ENCODE measurements around the gene NOS1AP. TPM values are rescaled to one million over a fixed set of nuclear protein-coding genes. Genes with fewer than 3 reads are reported as not detected.

Gene NOS1AP
- total and polyA plus RNA-seq, 2 donors from 2014 or later, result 0.47 to 10.7 TPM

GRCh38 chr1:162182090-162182489, 112.6 kb downstream of the NOS1AP start:
- intact Hi-C loops (cut with DNase I), result no loop called here
- no peaks in the 10 kb centered on the region for H3K36me3 ChIP-seq (ENCODE audit: control insufficient read depth in 2 of 3, insufficient read depth in 3 of 3, low read length in 3 of 3)
- H3K9me3 ChIP-seq (ENCODE audit: control insufficient read depth in 2 of 3, insufficient read depth in 1 of 3, low read length in 3 of 3), result no peaks in the 10 kb centered on the region
- DNase-seq, result no peak
- no peaks in the 10 kb centered on the region for H3K27me3 ChIP-seq (ENCODE audit: control insufficient read depth, insufficient read depth, low read length)
- FAIRE-seq, result no peak
- peaks cover 0 to 6% (median 0%) of the 10 kb centered on the region in 3 donors for H3K4me1 ChIP-seq (ENCODE audit: control insufficient read depth in 2 of 3, insufficient read depth in 2 of 3, low read depth in 1 of 3, low read length in 3 of 3)
- no peak overlapping the region for H3K9ac ChIP-seq (ENCODE audit: low read length in 3 of 3)
- no peak overlapping the region for H3K4me3 ChIP-seq (ENCODE audit: low read length in 3 of 3)
- H3K27ac ChIP-seq (ENCODE audit: low read depth in 2 of 2, low read length in 2 of 2), result no peak overlapping the region
- TF ChIP-seq, protein P1, sequence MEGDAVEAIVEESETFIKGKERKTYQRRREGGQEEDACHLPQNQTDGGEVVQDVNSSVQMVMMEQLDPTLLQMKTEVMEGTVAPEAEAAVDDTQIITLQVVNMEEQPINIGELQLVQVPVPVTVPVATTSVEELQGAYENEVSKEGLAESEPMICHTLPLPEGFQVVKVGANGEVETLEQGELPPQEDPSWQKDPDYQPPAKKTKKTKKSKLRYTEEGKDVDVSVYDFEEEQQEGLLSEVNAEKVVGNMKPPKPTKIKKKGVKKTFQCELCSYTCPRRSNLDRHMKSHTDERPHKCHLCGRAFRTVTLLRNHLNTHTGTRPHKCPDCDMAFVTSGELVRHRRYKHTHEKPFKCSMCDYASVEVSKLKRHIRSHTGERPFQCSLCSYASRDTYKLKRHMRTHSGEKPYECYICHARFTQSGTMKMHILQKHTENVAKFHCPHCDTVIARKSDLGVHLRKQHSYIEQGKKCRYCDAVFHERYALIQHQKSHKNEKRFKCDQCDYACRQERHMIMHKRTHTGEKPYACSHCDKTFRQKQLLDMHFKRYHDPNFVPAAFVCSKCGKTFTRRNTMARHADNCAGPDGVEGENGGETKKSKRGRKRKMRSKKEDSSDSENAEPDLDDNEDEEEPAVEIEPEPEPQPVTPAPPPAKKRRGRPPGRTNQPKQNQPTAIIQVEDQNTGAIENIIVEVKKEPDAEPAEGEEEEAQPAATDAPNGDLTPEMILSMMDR (IDR thresholded peaks at IDR 0.05; ENCODE audit: borderline replicate concordance, extremely low read depth, insufficient read depth), result no peak

DNA sequence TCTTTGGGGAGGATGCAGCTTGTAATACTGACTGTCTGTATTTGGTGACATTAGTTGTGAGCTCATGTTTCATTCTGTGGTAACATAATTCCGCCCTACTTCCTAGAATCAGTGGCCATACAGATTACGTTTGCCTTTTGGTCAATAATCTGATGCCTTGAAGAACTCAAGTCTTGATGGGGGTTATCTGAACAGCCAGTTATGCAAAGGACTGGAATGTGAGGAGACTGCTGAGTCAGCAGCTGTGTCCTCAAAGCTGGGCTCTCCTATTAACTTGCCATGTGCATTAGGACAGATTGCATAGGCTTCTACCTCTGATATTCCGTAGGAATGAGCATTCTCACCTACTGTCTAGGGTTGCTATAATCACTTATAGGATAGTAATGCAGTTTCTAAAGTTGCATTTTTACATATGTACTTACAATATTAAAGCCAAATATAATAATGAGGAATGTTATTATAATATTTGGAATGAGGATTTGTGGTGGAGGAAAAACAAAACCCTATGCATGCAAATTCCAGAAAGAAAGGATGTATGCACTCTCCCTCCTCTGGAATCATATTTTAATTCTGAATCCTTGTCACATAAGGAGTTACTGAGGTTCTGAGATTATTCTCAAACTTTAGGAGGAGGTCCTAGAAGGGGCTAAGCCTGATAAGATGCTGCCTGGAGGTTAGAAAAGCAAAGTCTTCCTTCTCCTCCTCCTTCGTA, 116.0 kb downstream of the NOS1AP start:
- DNase-seq (no peak), FAIRE-seq (no peak)
- H3K27me3 ChIP-seq (ENCODE audit: control insufficient read depth, insufficient read depth, low read length), result no peaks in the 10 kb centered on the region
- H3K4me1 ChIP-seq (ENCODE audit: control insufficient read depth in 2 of 3, insufficient read depth in 2 of 3, low read depth in 1 of 3, low read length in 3 of 3), result peaks cover 0 to 16% (median 4%) of the 10 kb centered on the region in 3 donors
- intact Hi-C loops (cut with DNase I), result no loop called here
- H3K9ac ChIP-seq (ENCODE audit: low read length in 3 of 3), result no peak overlapping the region
- TF ChIP-seq, protein P1 (IDR thresholded peaks at IDR 0.05; ENCODE audit: borderline replicate concordance, extremely low read depth, insufficient read depth), result no peak
- H3K36me3 ChIP-seq (ENCODE audit: control insufficient read depth in 2 of 3, insufficient read depth in 3 of 3, low read length in 3 of 3), result no peaks in the 10 kb centered on the region
- no peak overlapping the region for H3K4me3 ChIP-seq (ENCODE audit: low read length in 3 of 3)
- H3K9me3 ChIP-seq (ENCODE audit: control insufficient read depth in 2 of 3, insufficient read depth in 1 of 3, low read length in 3 of 3), result no peaks in the 10 kb centered on the region
- H3K27ac ChIP-seq (ENCODE audit: low read depth in 2 of 2, low read length in 2 of 2), result no peak overlapping the region

DNA sequence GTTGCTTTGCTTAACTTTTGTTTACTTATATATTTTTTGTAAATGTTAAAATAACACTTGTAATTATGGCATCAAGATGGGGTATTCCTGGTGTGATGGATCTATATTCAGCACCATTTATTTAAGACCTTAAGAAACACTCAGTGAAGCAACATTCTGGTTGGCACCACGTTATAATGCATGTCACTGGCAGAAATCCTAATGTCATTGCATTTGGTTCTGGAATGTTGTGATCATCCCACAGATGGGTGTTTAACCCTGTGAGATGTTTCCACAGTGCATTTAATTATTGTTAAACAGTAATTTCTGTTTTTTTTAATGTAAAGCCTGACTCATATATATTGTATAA, 116.5 kb downstream of the NOS1AP start:
- no peak overlapping the region for H3K27ac ChIP-seq (ENCODE audit: low read depth in 2 of 2, low read length in 2 of 2)
- H3K4me3 ChIP-seq (ENCODE audit: low read length in 3 of 3), result no peak overlapping the region
- FAIRE-seq, result no peak
- TF ChIP-seq, protein P1 (IDR thresholded peaks at IDR 0.05; ENCODE audit: borderline replicate concordance, extremely low read depth, insufficient read depth), result no peak
- H3K9ac ChIP-seq (ENCODE audit: low read length in 3 of 3), result no peak overlapping the region
- H3K4me1 ChIP-seq (ENCODE audit: control insufficient read depth in 2 of 3, insufficient read depth in 2 of 3, low read depth in 1 of 3, low read length in 3 of 3), result peaks cover 0 to 16% (median 4%) of the 10 kb centered on the region in 3 donors
- intact Hi-C loops (cut with DNase I), result no loop called here
- no peaks in the 10 kb centered on the region for H3K27me3 ChIP-seq (ENCODE audit: control insufficient read depth, insufficient read depth, low read length)
- no peaks in the 10 kb centered on the region for H3K9me3 ChIP-seq (ENCODE audit: control insufficient read depth in 2 of 3, insufficient read depth in 1 of 3, low read length in 3 of 3)
- no peaks in the 10 kb centered on the region for H3K36me3 ChIP-seq (ENCODE audit: control insufficient read depth in 2 of 3, insufficient read depth in 3 of 3, low read length in 3 of 3)
- DNase-seq, result no peak

DNA sequence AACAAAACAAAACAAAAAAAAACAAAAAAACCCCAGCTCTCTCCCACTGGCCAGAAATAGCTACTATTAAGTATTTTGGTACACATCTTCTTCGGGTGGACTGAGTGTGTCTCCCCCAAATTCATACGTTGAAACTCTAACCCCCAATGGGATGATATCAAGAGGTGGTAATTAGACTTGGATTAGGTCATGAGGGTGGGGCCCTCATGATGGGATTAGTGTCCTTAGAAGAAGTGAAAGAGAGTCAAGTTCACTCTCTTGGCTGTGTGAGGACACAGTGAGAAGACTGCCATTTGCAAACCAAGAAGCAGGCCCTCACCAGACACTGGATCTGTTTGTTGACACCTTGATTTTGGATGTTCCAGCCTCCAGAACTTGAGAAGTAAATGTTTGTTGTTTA, 116.9 kb downstream of the NOS1AP start:
- H3K27ac ChIP-seq (ENCODE audit: low read depth in 2 of 2, low read length in 2 of 2), result no peak overlapping the region
- H3K4me3 ChIP-seq (ENCODE audit: low read length in 3 of 3), result no peak overlapping the region
- no peak for FAIRE-seq
- intact Hi-C loops (cut with DNase I), result no loop called here
- H3K9me3 ChIP-seq (ENCODE audit: control insufficient read depth in 2 of 3, insufficient read depth in 1 of 3, low read length in 3 of 3), result no peaks in the 10 kb centered on the region
- H3K9ac ChIP-seq (ENCODE audit: low read length in 3 of 3), result no peak overlapping the region
- H3K4me1 ChIP-seq (ENCODE audit: control insufficient read depth in 2 of 3, insufficient read depth in 2 of 3, low read depth in 1 of 3, low read length in 3 of 3), result peaks cover 0 to 16% (median 4%) of the 10 kb centered on the region in 3 donors
- no peaks in the 10 kb centered on the region for H3K36me3 ChIP-seq (ENCODE audit: control insufficient read depth in 2 of 3, insufficient read depth in 3 of 3, low read length in 3 of 3)
- no peak for DNase-seq
- TF ChIP-seq, protein P1 (IDR thresholded peaks at IDR 0.05; ENCODE audit: borderline replicate concordance, extremely low read depth, insufficient read depth), result no peak
- H3K27me3 ChIP-seq (ENCODE audit: control insufficient read depth, insufficient read depth, low read length), result no peaks in the 10 kb centered on the region
